K562 (cell line): ENCODE data around the gene COL15A1. TPM values are rescaled to one million over a fixed set of nuclear protein-coding genes. Genes with fewer than 3 reads are reported as not detected.

Experiments used
- ATAC-seq: fragments of 200-7000 bp; cut with Tn5 transposase; 3 replicates; pipeline ENCODE4 v1.9.1; 2020; ENCODE audit warnings: moderate library complexity
- BruUV-seq: library from RNA; stranded (reverse); fragments of 400-500 nt; replicated peaks from 2 replicates; lab custom pipeline; 2021; lab: Mats Ljungman, UMichigan
- CTCF ChIA-PET: fragments of 300-600 bp; formaldehyde crosslinking; extraction: SDS; loops from one replicate; lab custom pipeline; 2021; ENCODE audit warnings: low intra/inter-chr PET ratio; lab: Yijun Ruan, JAX
- POLR2A ChIA-PET: fragments of 300-600, 350-650 bp; sonication (Branson Sonifier 250); formaldehyde crosslinking; extraction: SDS; loops from one replicate; lab custom pipeline; 2021; ENCODE audit warnings: antibody characterized with exemption, inconsistent platforms; lab: Yijun Ruan, JAX
- DNase-seq, 4 experiments: peaks; one replicate each; pipeline versions ENCODE4 v3.0.0 to v3.0.0-alpha.2; 2011 to 2018; ENCODE audit warnings: low spot score in 3 of 4, mixed read lengths in 3 of 4; ENCODE audit errors: extremely low read depth in 1 of 4
- FAIRE-seq: peaks from 2 replicates; lab custom pipeline; 2011; peaks lifted over from hg19 to GRCh38; lab: Jason Lieb, UNC
- H2AFZ ChIP-seq: 2 replicates; pipeline ENCODE4 v1.6.0; 2011; ENCODE audit warnings: low read depth, low read length, control low read depth, inconsistent platforms
- H3K27ac ChIP-seq: fragments of 200-600 bp; 3 replicates; pipeline ENCODE4 v1.8.0; 2011; ENCODE audit warnings: low read depth, mild to moderate bottlenecking, control low read depth, inconsistent platforms, low read length, moderate library complexity, mixed read lengths; ENCODE audit errors: extremely low read depth
- H3K27me3 ChIP-seq, 2 experiments: fragments of 300-600 bp in 1 of 2; 2 replicates in 1 of 2; 3 replicates in 1 of 2; pipeline versions ENCODE4 v1.6.0 to v1.8.0; 2011; ENCODE audit warnings: inconsistent platforms in 2 of 2, low read length in 2 of 2, mild to moderate bottlenecking in 1 of 2, mixed read lengths in 1 of 2, moderate library complexity in 1 of 2; ENCODE audit not compliant: control insufficient read depth in 2 of 2, insufficient read depth in 2 of 2
- H3K36me3 ChIP-seq: fragments of 300-600 bp; 3 replicates; pipeline ENCODE4 v1.8.0; 2011; ENCODE audit warnings: mild to moderate bottlenecking, low read length, inconsistent platforms; ENCODE audit not compliant: control insufficient read depth, insufficient read depth
- H3K4me1 ChIP-seq, 2 experiments: fragments of 200-600 bp in 1 of 2; replicated peaks in 1 of 2; 2 replicates in 1 of 2; 3 replicates in 1 of 2; pipeline versions ENCODE4 v1.5.1 to v1.8.0; 2011; ENCODE audit warnings: inconsistent platforms in 2 of 2, low read length in 2 of 2, mild to moderate bottlenecking in 1 of 2, mixed read lengths in 1 of 2, moderate library complexity in 1 of 2; ENCODE audit not compliant: control insufficient read depth in 2 of 2, insufficient read depth in 2 of 2
- H3K4me2 ChIP-seq: 2 replicates; pipeline ENCODE4 v1.6.1; 2011; ENCODE audit warnings: low read length, control low read depth, inconsistent platforms, mixed read lengths; ENCODE audit not compliant: insufficient read depth
- H3K4me3 ChIP-seq: fragments of 200-600 bp; sonication (generic), shearing (Covaris generic); 2 replicates; pipeline ENCODE4 v1.5.1; 2016; ENCODE audit warnings: control low read depth, inconsistent platforms
- H3K79me2 ChIP-seq: fragments of 200-600 bp; 3 replicates; pipeline ENCODE4 v1.8.0; 2011; ENCODE audit warnings: low read length, inconsistent platforms; ENCODE audit not compliant: control insufficient read depth, insufficient read depth
- H3K9ac ChIP-seq, 2 experiments: 2 replicates each; pipeline versions ENCODE4 v1.6.0 to v1.6.1; 2011; ENCODE audit warnings: low read depth in 2 of 2, low read length in 2 of 2, control low read depth in 1 of 2, inconsistent platforms in 1 of 2, mild to moderate bottlenecking in 1 of 2, mixed read lengths in 1 of 2; ENCODE audit not compliant: insufficient read depth in 1 of 2
- H3K9me1 ChIP-seq: one replicate; pipeline ENCODE4 v1.6.0; 2011; ENCODE audit warnings: inconsistent platforms, mild to moderate bottlenecking, low read length, moderate library complexity; ENCODE audit not compliant: control insufficient read depth, insufficient read depth
- H3K9me3 ChIP-seq: replicated peaks from 2 replicates; pipeline ENCODE4 v1.5.1; 2011; ENCODE audit warnings: low read depth, low read length, inconsistent platforms; ENCODE audit not compliant: control insufficient read depth, insufficient read depth
- H4K20me1 ChIP-seq: replicated peaks from 2 replicates; pipeline ENCODE4 v1.6.1; 2011; ENCODE audit warnings: low read length, inconsistent platforms, mixed read lengths; ENCODE audit not compliant: control insufficient read depth, insufficient read depth
- ARID4B ChIP-seq: sonication (generic); formaldehyde crosslinking; IDR thresholded peaks from 2 replicates; pipeline ENCODE4 v1.8.0; 2022; ENCODE audit warnings: mild to moderate bottlenecking, missing genetic modification reagents
- USF1 ChIP-seq: sonication (generic); formaldehyde crosslinking; IDR thresholded peaks from 2 replicates; pipeline ENCODE4 v1.9.0; 2022; ENCODE audit warnings: mild to moderate bottlenecking, missing genetic modification reagents
- ZFP36 ChIP-seq: fragments of 150-350 bp; IDR thresholded peaks from 2 replicates; pipeline ENCODE4 v1.6.1; 2018; ENCODE audit warnings: low read length, low read depth; ENCODE audit not compliant: partially characterized antibody
- WGBS: fragments of 100-300 bp; shearing (Covaris generic); methylation state at CpG from one replicate; pipeline ENCODE4 v1.1.6; 2016; ENCODE audit warnings: low coverage, mixed read lengths; ENCODE audit not compliant: insufficient coverage; ENCODE audit errors: missing lambda C conversion rate; 5-methylcytosine and 5-hydroxymethylcytosine counted together
- in situ Hi-C: fragments of 300-500 bp; cut with MboI; formaldehyde crosslinking; loops from 4 replicates; pipeline ENCODE4 v1.15.0; 2018; ENCODE audit warnings: inconsistent platforms, mixed read lengths
- intact Hi-C: fragments of 100-400 bp; cut with micrococcal nuclease; formaldehyde crosslinking; loops from 2 replicates; pipeline ENCODE4 v1.14.2; 2022
- polyA plus RNA-seq, 8 experiments: library from polyadenylated mRNA; depleted of rRNA in 4 of 8; stranded (reverse) in 5 of 8; unstranded in 3 of 8; fragments of >200 nt; fragmentation: Nextera tagmentation in 2 of 8; fragmentation: Illumina TruSeq in 1 of 8; extraction: Ambion mirVana in 2 of 8; extraction: Trizol in 1 of 8; gene quantifications; 2 replicates each; pipeline versions ENCODE4 v1.2.1 to v1.2.3, GENCODE V29; 2011 to 2014; ENCODE audit warnings: inconsistent platforms in 1 of 8, missing spikeins in 1 of 8
- total RNA-seq, 7 experiments: library from RNA; depleted of rRNA in 6 of 7; stranded (reverse); fragments of >200 nt in 6 of 7; fragmentation: Illumina TruSeq in 2 of 7; extraction: Trizol in 2 of 7; gene quantifications; 2 replicates each; pipeline versions ENCODE4 v1.2.1 to v1.2.3, GENCODE V29; 2011 to 2021; ENCODE audit warnings: low replicate concordance in 1 of 7

Gene COL15A1
- total and polyA plus RNA-seq, 9 of the 15 experiments (the other 6 are each of a cell fraction or from before 2014, with no cell fraction given) = 0.46 to 5.1 (median 2.6) TPM

GRCh38 chr9:99050924-99051323, 107.2 kb downstream of the COL15A1 start:
- BruUV-seq = no TSS peak
- H3K4me1 ChIP-seq = peaks cover 17 to 39% of the 10 kb centered on the region in 2 experiments
- TF ChIP-seq ZFP36 (peak; percentile 27), USF1 (CRISPR knock-in tag) (0 out of 2 replicates have a peak, but pooled peaks have one; percentile 2), ARID4B (CRISPR knock-in tag) (no peak)
- no peak overlapping the region for H3K4me2 ChIP-seq
- no peaks in the 10 kb centered on the region for H4K20me1 ChIP-seq
- DNase-seq (no peak), FAIRE-seq (no peak), ATAC-seq (peak; percentile 53)
- H3K9me1 ChIP-seq = no peaks in the 10 kb centered on the region
- intact Hi-C loops = no loop called here
- CTCF ChIA-PET = no interaction called here
- H3K9ac ChIP-seq = no peak overlapping the region
- 0 out of 2 replicates have a peak overlapping the region, but pooled peaks have one; percentile 8 for H2AFZ ChIP-seq
- H3K9me3 ChIP-seq = no peaks in the 10 kb centered on the region
- H3K27me3 ChIP-seq = no peaks in the 10 kb centered on the region
- in situ Hi-C loops = no loop called here
- POLR2A ChIA-PET = interaction anchor here (1.1 to 3.7 kb wide), 2 partner anchors 11 to 23 kb away, joined by 6 to 20 read pairs; no protein-coding TSS in a partner anchor
- 41% methylated on average over 4 of the region's 4 CpGs for WGBS
- no peaks in the 10 kb centered on the region for H3K36me3 ChIP-seq
- no peak overlapping the region for H3K27ac ChIP-seq
- H3K79me2 ChIP-seq = no peaks in the 10 kb centered on the region
- H3K4me3 ChIP-seq = no peak overlapping the region
